ENCODE results near the gene PEBP1. TPM values are rescaled to one million over a fixed set of nuclear protein-coding genes. Genes with fewer than 3 reads are reported as not detected.

Gene PEBP1
- total and polyA plus RNA-seq, 10 of the 15 experiments (the other 5 are each of a cell fraction or from before 2014, with no cell fraction given): 79.4 to 415 (median 206) TPM

DNA sequence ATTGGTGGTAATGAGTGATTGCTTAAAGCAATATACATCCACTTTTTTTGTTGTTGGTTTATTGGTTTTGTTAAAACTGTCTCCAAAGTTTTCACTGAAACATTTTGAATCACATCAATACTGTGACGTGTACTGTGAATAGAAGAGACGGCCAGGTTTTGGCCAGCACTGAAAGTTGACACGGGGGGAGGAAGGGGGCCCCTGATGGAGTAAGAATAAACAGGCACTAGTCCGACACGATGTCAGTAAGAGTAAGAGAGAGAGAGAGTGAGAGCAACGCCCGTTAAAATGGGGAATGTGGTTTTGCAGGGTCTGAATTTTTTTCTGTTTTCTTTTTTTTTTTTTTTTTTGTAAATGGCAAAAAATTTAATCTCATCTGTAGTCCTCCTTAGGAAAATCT lies 14.7 kb downstream of the PEBP1 start (continued):
- TF ChIP-seq, protein P1, sequence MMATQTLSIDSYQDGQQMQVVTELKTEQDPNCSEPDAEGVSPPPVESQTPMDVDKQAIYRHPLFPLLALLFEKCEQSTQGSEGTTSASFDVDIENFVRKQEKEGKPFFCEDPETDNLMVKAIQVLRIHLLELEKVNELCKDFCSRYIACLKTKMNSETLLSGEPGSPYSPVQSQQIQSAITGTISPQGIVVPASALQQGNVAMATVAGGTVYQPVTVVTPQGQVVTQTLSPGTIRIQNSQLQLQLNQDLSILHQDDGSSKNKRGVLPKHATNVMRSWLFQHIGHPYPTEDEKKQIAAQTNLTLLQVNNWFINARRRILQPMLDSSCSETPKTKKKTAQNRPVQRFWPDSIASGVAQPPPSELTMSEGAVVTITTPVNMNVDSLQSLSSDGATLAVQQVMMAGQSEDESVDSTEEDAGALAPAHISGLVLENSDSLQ (IDR thresholded peaks at IDR 0.05): no peak

DNA sequence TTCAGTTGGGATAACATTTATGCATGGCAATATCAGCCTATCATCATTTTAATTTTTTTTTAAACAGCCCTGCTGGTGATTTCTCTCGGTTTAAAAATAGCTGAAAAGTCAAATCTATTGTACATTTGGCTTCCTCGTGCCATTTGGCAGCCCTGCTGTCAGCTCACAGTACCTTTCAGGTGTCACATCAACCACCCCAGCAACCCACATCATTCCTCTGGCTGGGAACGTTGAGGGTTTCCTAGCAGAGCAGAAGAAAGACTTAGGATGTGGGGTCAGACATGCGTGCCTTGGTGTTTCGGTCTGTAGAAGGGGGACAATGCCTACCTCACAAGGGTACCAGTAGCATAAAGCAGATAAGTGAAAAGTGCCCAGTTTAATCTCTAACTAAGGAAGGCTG lies 15.8 kb downstream of the PEBP1 start:
- Histone ChIP-seq H3K27me3 (replicated peaks in 1 of 2; ENCODE audit: control insufficient read depth in 2 of 2, insufficient read depth in 2 of 2, low read length in 1 of 2) (no peaks in the 10 kb centered on the region), H3K4me3 (no peak overlapping the region), H3K4me1 (ENCODE audit: control insufficient read depth, insufficient read depth, low read length) (no peaks in the 10 kb centered on the region), H4K20me1 (ENCODE audit: control insufficient read depth, insufficient read depth) (no peaks in the 10 kb centered on the region), H3K9me3 (replicated peaks; ENCODE audit: control insufficient read depth, insufficient read depth, low read length) (no peaks in the 10 kb centered on the region), H3K27ac (ENCODE audit: control insufficient read depth, insufficient read depth) (no peak overlapping the region), H3K9ac (ENCODE audit: control insufficient read depth, insufficient read depth, low read length) (no peak overlapping the region), H3K4me2 (ENCODE audit: control insufficient read depth, insufficient read depth) (no peak overlapping the region), H3K79me2 (ENCODE audit: control insufficient read depth, insufficient read depth, low read length) (no peaks in the 10 kb centered on the region), H2AFZ (ENCODE audit: control insufficient read depth, low read depth, low read length) (no peak overlapping the region), H3K36me3 (ENCODE audit: control insufficient read depth in 2 of 2, insufficient read depth in 2 of 2, low read length in 1 of 2) (peaks cover 3 to 17% of the 10 kb centered on the region in 2 experiments)
- ChIA-PET RAD21 (ENCODE audit: unreplicated experiment) (no interaction called here), SMC1A (ENCODE audit: uncharacterized antibody, unreplicated experiment) (interaction anchor here (0.6 to 1.3 kb wide), 2 partner anchors 30 to 277 kb away, joined by 4 read pairs; no protein-coding TSS in a partner anchor), CTCF (interaction anchor here (0.9 to 1.8 kb wide), 2 partner anchors 224 to 226 kb away, joined by 4 to 6 read pairs; partner anchors contain the start of gene SUDS3), POLR2A (interaction anchor here (1.1 kb wide), 1 partner anchor 17 kb away, joined by 3 read pairs; no protein-coding TSS in a partner anchor)
- in situ Hi-C loops (cut with MboI) (no loop called here), intact Hi-C loops (cut with micrococcal nuclease; ENCODE audit: unreplicated experiment) (no loop called here)
- DNase-seq (ENCODE audit: low read depth, low spot score) (no peak), FAIRE-seq (no peak), ATAC-seq (no peak)
- BruUV-seq (replicated peaks): no TSS peak
- TF ChIP-seq SKIL (IDR thresholded peaks at IDR 0.05; ENCODE audit: low read depth, poor library complexity, severe bottlenecking) (no peak), SMARCA5 (IDR thresholded peaks at IDR 0.05) (no peak)
- WGBS (ENCODE audit: insufficient coverage, insufficient replicate concordance, low lambda C conversion rate, missing lambda C conversion rate): 73% methylated on average over 5 of the region's 5 CpGs

All from GM12878 (cell line).